ENCODE measurements around the gene CASTOR2.
"Not testable (repeated sequence)": the region's sequence is repeated elsewhere in the genome, so short reads cannot be mapped to it uniquely, and the experiment has no call there.

The CASTOR2 gene

DNA sequence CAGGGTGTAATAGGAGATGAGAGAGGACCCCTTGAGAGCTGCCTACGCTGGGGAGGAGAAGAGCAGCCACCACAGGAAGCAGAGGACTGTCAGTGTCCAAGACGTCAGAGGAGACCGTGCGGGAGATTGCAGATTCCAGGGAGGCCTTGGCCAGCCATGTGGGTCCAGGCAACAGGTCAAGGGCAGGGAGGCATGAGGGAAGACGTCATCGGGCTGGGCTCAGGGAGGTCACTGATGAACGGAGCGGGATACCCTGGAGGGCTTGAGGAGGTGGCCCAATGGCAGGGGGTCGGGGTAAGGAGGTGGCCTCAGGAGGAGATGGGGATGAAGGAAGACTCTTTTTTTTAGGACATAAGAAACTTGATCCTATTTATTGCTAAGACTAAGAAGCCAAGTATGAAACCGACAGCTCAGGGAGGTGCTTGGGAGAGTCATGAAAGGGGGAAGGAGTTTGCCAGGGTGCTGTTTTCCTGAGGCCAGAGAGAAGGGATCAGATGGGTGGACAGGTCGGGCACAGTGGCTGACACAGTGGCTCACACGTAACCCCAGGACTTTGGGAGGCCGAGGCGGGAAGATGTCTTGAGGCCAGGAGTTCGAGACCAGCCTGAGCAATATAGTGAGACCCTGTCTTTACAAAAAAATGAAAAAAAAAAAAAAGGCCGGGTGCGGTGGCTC, 30.5 kb downstream of the CASTOR2 start:
- in situ Hi-C loops (cut with HindIII; ENCODE audit: low sequenced_read_pairs) = not testable (repeated sequence)

DNA sequence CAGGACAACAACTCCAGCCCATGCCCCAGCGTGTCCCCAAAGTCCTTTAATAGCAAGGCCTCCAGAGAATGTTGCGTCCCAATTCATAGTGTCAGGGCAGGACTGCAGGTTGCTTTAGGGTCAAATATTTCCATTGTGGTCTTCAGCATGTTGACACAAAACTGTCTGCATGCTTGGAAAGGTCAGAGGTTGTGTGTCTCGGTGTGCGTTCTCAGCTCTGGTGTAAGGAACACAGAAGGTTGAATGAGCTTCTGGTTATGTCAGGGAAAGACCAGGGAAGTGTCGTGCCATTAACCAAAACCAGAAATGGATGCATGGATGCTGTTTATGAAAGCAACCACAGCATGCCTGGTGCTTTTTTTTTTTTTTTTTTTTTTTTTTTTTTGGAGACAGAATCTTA, 31.9 kb downstream of the CASTOR2 start:
- in situ Hi-C loops (cut with HindIII; ENCODE audit: low sequenced_read_pairs) = not testable (repeated sequence)

DNA sequence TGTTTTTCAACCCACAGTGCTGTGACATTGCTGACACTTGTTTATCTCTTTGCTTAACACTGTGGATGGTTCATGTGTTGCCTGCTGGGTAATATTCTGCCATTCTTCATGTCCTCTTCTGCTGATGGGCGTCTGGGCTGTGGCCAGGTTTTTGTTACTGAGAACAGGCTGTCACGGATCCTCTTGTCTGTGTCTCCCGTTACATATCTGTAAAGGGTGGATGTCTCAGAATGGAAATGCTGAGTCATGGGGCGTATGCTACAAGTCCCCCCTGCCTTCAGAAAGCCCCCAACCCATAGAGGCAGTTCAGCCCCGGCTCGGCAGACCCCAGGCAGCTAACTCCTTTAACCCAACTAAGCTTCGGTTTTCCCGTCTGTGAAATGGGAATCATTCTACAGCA, 33.3 kb downstream of the CASTOR2 start:
- in situ Hi-C loops (cut with HindIII; ENCODE audit: low sequenced_read_pairs) = not testable (repeated sequence)

DNA sequence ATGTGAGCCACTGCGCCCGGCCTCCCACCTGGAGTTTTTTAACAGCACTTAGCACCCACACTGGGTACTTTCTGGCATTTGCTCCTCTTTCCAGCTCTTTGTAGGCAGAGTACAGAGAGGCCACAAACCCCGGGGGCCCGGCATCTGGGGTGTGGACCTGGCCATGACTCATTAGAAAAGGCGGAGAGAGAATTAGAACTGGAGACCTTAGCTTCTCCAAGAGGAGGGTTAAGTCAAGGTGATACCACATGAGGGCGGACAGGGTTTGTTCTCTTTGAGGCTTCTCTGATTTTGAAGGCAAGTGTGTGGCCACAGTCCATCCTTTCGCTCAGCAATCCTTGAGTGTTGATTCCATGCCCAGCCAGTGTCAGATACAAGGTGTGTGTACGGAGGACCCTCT, 36.9 kb downstream of the CASTOR2 start:
- in situ Hi-C loops (cut with HindIII; ENCODE audit: low sequenced_read_pairs) = not testable (repeated sequence)

DNA sequence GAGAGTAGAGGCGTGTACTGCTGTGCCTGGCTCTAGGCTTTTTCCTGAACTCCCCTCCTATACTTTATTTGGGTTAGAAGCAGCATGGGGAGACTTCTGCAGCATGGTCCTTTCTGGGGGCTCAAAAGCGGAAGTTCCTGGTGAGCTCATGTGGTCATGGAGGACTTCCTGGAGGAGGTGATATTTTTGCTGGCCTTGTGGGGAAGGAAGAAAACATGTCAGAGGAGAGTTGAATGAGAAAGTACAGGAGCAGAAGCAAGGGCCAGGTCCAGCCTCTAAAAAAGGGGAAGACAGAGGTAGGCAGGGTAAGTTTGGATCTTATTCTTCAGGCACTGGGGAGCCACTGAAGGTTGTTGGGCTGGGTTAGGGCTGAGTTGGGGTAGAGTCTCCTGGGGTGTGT, 45.5 kb downstream of the CASTOR2 start:
- in situ Hi-C loops (cut with HindIII; ENCODE audit: low sequenced_read_pairs) = no loop called here

DNA sequence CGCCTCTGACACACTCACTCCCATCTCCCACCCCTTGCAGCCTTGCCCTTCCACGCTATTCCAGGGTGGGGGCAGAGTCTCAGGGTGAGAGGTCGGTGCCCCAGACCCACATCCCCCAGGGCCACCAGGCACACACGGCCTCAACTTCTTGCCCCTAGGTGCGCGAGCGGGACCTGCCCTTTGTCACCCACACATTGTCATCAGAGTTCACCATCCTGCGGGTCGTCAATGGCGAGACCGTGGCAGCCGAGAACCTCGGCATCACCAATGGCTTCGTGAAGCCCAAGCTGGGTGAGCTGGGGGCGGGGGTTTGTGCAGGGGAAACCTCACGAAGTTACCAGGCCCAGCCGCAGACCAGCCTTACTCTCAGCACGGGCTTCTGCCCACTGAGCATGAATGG, 53.3 kb downstream of the CASTOR2 start:
- in situ Hi-C loops (cut with HindIII; ENCODE audit: low sequenced_read_pairs) = no loop called here

DNA sequence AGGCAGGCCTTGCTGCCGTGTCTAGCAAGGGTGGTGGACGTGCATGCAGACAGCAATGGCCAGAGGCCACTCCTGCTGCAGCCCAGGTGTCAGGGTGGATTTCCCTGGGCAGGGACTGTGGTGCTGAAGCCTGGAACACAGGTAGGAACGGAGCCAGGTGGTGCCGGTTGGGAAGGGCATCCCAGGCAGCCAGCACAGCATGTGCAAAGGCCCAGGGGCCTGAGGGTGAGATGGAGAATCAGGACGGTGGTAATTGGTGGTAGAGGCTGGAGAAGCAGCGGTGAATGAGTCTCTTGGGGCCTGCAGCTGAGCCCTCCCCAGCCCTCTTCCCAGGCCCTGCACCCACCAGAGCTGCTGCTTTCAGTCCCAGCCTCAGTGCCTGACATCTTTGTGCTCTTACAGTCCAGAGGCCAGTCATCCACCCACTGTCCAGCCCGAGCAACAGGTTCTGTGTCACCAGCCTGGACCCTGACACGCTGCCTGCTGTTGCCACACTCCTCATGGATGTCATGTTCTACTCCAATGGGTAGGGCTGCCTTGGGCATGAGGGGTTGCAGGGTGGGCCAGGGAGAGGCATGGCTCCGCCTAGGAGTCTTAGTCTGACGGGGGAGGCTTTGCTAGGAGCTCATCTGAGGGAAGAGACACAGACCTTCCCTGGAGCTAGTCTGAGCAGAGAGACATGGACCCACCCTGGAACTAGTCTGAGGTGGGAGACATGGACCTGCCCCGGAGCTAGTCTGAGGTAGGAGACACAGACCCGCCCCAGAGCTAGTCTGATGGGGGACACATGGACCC, 54.3 kb downstream of the CASTOR2 start:
- in situ Hi-C loops (cut with HindIII; ENCODE audit: low sequenced_read_pairs) = no loop called here

DNA sequence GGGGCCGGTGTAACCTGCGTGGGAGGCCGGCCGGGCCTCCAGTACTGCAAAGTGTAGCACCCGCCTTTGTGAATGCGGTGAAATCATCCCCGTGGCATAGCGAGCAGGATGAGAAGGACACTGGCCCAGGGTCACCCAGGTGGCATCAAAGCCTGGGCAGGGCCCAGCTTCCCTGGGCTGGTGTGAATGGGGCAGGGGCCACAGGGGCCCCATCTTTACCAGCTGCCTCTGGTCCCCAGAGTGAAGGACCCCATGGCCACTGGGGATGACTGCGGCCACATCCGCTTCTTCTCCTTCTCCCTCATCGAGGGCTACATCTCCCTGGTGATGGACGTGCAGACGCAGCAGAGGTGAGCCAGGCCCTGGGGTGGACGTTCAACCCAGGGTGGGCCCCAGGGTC, 55.3 kb downstream of the CASTOR2 start:
- in situ Hi-C loops (cut with HindIII; ENCODE audit: low sequenced_read_pairs) = no loop called here

DNA sequence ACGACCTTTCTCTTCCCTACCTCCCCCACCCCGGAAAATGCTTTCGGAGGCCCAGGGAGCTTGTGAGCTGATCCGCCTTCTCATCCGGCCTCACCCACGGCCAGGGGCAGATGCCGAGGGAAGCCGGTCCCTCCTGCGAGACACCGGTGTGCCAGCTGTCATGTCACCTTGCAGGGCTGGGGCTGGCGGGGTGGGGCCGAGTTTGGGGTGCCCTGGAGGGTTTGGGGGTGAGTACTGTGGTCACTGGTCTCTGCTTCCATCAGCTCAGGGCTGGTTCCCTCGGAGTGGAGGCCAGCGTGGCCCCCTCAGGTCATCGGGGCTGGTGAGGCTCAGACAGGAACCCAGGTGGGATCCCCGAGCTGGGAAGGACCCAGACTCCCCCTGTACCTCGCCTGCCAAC, 60.4 kb downstream of the CASTOR2 start:
- in situ Hi-C loops (cut with HindIII; ENCODE audit: low sequenced_read_pairs) = no loop called here

DNA sequence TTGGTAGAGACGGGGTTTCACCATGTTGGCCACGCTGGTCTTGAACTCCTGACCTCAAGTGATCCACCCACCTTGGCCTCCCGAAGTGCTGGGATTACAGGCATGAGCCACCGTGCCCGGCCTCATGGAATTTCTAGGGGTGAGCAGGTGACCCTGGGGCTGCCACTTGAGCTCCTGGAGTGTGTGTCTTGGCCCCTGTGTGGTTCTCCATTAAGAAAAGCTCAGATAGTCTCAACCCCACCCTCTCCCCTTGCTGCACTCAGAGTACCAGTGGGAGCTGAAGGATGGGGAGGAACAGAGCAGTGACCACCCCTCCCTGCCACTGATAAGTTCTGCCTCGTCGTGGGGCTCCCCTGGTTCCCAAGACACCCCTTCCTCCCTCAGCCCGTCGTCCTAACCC, 63.8 kb downstream of the CASTOR2 start:
- in situ Hi-C loops (cut with HindIII; ENCODE audit: low sequenced_read_pairs) = no loop called here

DNA sequence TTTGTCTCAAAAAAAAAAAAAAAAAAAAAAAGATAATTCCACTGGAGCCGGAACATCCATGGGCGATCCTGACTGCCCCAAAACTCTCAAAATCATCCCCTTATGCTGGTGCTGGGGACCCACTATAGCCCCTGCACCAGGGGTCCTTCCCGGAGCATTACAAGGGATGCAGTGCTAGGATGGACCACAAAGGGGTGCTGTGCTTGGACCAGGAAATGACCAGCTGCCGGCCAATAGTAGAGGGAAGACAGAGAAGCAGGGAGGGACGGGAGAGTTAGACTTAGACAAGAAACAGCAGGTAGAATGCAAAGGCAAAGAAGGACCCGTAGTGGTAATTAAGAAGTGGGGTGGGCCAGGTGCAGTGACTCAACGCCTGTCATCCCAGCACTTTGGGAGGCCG, 68.6 kb downstream of the CASTOR2 start:
- in situ Hi-C loops (cut with HindIII; ENCODE audit: low sequenced_read_pairs) = no loop called here

DNA sequence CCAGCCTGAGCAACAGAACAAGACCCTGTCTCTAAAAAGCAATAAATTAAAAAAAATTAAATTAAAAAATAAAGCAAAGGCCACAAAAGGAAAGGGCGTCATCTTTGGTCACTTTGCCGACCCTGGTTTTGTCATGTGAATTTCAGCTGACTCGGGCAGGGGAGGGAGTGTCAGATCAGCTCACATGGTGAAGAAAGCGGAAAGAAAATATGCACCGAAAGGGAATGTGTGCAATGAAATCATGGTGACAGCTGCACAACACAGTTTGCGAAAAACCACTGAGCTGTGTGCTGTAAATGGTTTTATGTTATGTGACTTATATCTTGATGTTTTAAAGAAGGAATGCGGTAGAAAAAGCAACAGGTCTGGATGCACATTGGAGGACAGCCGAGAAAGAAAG, 69.3 kb downstream of the CASTOR2 start:
- in situ Hi-C loops (cut with HindIII; ENCODE audit: low sequenced_read_pairs) = no loop called here

DNA sequence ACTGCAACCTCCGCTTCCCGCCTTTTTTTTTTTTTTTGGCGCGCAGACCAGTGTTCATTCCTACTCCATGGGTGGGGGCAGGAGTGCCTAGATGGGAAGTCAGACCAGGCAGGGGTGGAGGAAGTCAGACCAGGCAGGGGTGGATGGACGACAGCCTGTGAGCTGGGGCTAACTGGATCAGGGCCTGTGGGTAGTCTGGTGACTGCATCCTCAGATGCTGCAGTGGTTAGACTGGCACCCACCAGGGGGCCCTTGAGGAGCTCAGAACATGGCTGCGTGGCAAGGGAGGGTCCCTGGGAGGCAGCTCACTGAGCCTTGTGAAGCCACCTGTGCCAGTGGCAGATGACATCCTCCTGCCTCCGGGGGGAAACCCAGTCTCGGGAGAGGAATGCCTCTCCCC, 74.0 kb downstream of the CASTOR2 start:
- in situ Hi-C loops (cut with HindIII; ENCODE audit: low sequenced_read_pairs) = no loop called here

DNA sequence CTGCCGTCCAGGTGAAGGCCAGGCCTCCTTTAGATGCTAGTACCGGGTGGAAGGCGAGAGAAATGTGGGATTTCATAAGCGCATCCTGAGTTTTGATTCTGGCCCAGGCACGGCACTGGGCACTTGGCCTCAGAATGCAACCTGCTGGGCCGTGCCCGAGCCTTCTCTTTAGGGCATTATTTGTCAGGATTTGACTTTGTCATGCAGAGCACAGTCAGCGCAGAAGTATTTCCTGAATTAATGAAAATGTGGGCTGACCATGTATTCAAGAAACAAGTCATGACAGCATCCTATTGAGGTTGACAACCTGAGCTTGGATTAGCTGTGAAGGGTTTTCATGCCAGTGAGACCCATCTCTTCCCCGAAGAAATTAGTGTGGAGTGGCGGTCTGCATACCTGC, 74.7 kb downstream of the CASTOR2 start:
- in situ Hi-C loops (cut with HindIII; ENCODE audit: low sequenced_read_pairs) = no loop called here

DNA sequence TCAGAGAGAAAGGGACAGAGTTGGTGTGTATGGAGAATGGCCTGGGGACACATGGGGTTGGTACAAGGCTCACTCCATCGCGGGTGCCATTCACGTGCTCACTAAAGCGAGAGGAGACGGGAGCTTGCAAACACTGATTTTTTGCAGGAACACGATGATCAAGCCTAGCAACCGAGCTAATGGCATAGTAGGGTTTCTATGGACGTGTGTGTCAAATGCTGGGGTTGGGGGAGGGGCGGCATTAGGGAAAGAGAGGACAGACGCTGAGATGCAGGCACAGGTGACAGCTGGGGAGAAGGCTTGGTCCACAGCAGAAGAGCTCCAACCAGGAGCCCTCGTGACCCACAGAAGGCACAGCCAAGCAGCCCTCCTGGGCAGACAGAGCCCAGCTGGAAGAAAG, 75.2 kb downstream of the CASTOR2 start:
- in situ Hi-C loops (cut with HindIII; ENCODE audit: low sequenced_read_pairs) = no loop called here

DNA sequence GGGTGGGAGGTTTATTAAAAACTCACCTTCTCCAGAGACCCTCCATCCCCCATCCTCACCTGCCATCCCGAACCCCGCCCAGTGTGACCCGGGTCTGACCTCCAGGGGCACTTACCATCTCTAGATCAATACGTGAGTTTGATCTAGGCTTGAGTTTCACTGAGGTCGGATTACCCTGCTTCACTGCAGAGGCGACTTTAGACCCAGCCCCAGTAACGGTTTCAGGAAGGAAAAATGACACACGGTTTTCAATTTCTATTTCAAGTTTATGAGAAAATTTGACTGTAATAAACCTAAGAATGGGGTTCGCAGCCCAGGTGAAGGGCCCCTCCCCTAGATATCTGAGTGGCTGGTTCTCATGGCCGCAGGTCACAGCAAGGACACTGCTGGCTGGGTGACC, 76.0 kb downstream of the CASTOR2 start:
- in situ Hi-C loops (cut with HindIII; ENCODE audit: low sequenced_read_pairs) = no loop called here

DNA sequence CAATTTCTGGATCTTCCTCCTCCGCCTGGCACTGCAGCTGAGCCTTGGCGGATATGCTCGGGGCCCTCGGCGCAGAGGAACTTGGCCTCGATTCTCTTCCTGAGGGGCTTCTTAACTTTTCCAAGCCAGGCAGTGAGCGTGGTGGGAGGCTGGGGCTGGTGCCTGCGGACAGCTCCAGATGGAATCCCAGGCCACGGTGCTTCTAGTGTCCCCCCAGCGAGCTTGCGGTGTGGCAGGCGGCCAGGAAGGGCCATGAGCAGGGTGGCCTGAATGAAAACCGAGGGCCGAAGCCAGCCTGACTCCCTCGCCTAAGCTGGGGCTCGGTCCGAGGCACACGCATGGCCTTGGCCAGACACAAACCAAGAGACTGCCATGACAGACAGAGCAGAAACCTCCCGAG, 77.8 kb downstream of the CASTOR2 start:
- in situ Hi-C loops (cut with HindIII; ENCODE audit: low sequenced_read_pairs) = no loop called here

DNA sequence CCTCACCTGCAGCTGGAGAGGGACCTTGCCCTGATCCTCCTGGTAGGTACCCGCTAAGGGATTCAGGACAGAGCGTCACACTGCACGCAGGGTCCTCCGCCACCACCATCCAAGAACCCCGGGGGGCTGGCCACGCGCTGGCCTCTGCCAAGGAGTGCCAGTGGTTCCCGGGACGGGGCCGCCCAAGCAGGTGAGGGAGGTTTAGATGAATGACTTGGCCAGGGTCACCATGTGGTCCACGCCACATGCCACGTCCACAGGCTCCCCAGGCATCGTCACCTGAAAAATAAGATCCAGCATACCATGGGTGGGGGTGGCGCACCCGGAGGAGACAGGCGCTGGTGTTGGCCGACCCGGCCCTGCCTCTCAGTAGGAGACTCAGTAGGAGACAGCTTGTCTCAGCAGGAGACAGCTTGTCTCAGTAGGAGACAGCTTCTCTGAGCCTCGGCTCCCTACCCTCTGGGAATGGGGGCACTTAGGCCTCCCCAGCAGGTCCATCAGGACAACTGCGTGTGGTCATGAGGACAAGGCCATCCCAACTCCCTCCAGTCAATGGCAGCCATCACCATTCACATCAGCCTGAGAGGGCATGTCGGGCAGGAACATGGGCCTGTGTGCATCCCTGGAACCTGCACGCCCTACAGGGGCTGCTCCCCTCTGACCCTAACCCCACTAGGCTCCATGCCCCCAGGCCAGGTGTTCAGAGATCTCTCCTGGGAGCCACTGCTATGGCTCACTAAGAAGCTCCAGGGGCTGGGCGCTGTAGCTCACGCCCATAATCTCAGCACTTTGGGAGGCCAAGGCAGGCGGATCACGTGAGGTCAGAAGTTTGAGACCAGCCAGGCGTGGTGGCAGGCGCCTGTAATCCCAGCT, 78.6 kb downstream of the CASTOR2 start:
- in situ Hi-C loops (cut with HindIII; ENCODE audit: low sequenced_read_pairs) = no loop called here

DNA sequence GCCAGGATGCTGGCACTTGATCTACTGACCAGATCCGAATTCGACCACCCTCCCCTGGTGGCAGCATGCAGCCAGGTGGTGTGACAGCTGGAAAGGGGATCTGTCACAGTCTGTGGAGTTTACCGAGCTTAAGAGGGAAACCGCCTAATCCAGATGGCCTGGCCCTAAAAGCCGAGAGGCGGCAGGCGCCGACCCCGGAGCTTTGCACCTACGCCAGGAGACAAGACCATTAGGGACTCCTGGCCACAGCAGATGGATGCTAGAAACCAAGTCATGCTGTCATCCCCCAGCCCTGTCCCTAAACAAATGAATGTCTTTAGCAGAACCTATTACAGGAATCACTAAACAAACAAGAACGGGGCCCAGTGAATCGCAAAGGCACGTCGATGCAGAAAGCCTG, 81.4 kb downstream of the CASTOR2 start:
- in situ Hi-C loops (cut with HindIII; ENCODE audit: low sequenced_read_pairs) = no loop called here

DNA sequence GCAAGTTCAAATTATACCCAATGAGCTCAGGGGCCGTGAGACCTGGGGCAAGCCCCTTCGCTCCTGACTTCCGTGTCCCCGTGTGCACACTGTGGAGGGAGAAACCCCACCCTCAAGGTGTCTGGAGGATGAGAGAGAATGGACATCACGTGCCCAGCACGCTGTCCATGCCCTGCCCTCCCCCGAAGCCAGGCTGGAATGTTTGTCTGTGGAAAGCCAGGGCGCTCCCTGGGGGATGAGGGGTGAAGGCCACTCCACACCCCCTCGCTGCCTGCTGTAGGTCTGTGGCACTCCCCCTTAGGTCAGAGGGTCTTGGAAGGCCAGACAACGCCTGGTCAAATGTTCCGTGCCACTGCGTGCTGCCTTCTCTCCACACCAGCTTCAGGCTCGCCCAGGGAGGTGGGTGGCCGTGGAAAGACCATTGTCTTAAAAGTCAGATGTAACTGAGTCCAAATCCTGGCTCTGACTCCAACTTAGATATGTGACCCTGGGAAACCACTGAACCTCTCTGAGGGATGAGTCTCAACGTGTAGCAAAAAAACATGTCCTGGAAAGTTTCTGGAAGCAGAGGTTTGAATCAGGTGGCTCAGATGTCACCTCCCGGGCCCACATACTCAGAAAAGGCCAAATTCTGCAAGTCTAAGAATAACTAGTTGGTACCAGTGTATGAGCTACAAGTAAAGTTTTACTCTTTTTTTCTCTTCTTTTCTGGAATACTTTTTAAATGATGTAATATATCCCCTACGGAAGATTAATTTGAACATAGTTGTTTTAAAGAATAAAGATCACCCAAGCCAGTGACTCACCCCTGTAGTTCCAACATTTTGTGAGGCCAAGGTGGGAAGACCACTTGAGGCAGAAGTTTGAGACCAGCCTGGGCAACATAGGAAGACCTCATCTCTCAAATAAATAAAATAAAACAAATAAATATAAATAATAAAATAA, 84.2 kb downstream of the CASTOR2 start:
- in situ Hi-C loops (cut with HindIII; ENCODE audit: low sequenced_read_pairs) = no loop called here

DNA sequence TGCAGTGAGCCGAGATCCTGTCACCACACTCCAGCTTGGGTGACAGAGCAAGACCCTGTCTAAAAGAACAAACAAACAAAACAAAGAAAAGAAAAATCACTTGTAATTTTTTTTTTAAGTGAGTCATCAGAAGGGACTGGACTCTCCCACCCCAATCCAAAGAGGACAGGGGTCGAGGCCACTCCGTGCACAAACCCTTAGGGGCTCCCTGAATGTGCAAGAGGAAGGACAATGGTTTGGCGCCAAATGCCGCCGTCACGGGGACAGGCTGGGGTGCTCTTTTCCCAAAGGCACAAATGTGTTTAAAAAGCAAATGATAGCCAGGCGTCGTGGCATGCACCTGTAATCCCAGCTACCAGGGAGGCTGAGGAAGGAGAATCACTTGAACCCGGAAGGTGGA, 85.3 kb downstream of the CASTOR2 start:
- in situ Hi-C loops (cut with HindIII; ENCODE audit: low sequenced_read_pairs) = no loop called here
